OCI-LY7 (cell line): ENCODE measurements around the gene TNFRSF1A.

Experiments
- CTCF ChIP-seq: fragments of 200-600 bp; sonication (generic); conservative IDR thresholded peaks from 2 replicates; pipeline ENCODE4 v1.5.1; 2014; ENCODE audit warnings: mild to moderate bottlenecking, antibody characterized with exemption, low read length, moderate library complexity, mixed read lengths
- EZH2phosphoT487 ChIP-seq: fragments of 200-600 bp; sonication (generic); IDR thresholded peaks from 2 replicates; pipeline ENCODE4 v1.6.1; 2018; ENCODE audit warnings: low read depth, borderline replicate concordance, mild to moderate bottlenecking, mixed run types, antibody characterized with exemption, low read length, moderate library complexity, mixed read lengths

GRCh38 chr12:6372403-6373003 is 30.6 kb upstream of the TNFRSF1A start:
- TF ChIP-seq CTCF, result no peak
- no peak for TF ChIP-seq EZH2phosphoT487
